ENCODE data around the gene SYNE2.

Gene SYNE2

DNA sequence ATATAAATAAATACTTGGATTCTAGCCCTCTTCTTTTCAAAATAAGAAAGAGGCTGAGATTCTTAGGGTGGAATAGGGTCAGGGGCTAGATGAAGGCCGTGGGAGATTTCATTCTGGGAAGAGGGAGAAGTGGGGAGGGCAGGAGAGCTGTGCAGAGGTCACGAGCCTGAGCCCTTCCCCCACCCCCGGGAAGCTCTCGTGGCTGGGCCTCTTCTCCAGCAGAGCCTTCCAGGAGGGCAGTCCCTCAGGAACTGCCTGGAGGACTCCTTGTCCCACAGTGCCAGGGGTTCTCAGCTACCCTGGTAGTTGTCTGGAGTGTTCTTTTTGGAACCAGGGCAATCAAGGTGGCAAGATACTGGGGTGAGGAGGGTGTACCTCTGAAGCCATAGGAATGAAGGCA, 347.4 kb downstream of the SYNE2 start:
- TF ChIP-seq, protein P1, sequence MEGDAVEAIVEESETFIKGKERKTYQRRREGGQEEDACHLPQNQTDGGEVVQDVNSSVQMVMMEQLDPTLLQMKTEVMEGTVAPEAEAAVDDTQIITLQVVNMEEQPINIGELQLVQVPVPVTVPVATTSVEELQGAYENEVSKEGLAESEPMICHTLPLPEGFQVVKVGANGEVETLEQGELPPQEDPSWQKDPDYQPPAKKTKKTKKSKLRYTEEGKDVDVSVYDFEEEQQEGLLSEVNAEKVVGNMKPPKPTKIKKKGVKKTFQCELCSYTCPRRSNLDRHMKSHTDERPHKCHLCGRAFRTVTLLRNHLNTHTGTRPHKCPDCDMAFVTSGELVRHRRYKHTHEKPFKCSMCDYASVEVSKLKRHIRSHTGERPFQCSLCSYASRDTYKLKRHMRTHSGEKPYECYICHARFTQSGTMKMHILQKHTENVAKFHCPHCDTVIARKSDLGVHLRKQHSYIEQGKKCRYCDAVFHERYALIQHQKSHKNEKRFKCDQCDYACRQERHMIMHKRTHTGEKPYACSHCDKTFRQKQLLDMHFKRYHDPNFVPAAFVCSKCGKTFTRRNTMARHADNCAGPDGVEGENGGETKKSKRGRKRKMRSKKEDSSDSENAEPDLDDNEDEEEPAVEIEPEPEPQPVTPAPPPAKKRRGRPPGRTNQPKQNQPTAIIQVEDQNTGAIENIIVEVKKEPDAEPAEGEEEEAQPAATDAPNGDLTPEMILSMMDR (IDR thresholded peaks at IDR 0.05; ENCODE audit: extremely low read depth, insufficient read depth, missing control alignments) = no peak
- in situ Hi-C loops (cut with MboI; ENCODE audit: low pct_unique_long_range_greater_than_20kb, low sequenced_read_pairs, unreplicated experiment) = no loop called here
- no peak for DNase-seq (ENCODE audit: low spot score)

DNA sequence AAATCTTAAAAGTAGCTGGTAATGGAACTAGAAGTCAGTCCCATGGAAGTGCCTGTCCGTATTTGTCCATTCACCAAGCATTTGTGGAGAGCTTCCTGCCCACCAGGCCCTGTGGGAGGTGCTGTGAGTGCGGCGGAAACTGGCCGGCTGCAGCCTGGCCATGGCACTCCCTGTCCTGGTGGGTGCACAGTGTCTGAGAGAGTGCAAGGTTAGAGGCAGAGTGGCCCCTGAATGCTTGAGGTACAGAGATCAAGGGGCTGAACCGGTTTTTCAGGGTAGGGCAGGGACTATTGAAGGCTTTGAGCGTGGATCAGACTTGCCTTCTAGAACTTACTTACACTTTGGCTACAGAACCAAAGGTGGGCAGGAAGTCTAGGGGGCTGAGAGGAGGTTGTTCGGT, 348.5 kb downstream of the SYNE2 start:
- in situ Hi-C loops (cut with MboI; ENCODE audit: low pct_unique_long_range_greater_than_20kb, low sequenced_read_pairs, unreplicated experiment) = no loop called here

DNA sequence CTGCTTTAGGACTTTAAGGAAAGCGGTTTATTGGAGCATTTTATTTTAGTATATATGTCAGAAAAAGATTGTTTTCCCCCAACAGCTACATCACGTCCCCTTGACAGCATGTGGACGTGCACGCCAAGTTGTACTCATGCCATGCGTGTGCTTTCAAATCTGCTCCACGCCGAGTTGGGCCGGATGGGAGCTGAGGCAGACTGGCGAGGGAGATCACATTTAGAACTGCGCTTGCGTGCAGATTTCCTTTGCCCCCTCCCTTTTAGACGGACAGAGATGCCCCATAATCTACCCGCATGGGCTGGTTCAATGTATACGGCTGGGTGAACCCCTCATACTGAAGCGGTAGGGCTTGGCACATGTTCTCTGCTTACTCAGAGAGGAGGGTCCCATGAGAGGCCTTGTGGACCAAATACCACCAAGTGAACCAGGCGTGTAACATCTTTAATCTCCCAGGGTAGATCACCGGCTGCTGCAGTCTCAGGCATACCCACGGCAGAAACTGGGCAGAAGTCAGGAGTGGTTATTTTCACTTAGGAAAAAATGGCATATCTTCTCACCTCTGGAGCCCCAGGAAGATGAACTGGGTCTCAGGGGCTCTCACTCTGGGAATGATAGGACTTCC, 349.2 kb downstream of the SYNE2 start:
- in situ Hi-C loops (cut with MboI; ENCODE audit: low pct_unique_long_range_greater_than_20kb, low sequenced_read_pairs, unreplicated experiment) = no loop called here
- DNase-seq (ENCODE audit: low spot score) = no peak
- TF ChIP-seq, protein P1 (IDR thresholded peaks at IDR 0.05; ENCODE audit: extremely low read depth, insufficient read depth, missing control alignments) = no peak

More for the DNA sequence above, 348.5 kb downstream of the SYNE2 start:
- TF ChIP-seq, protein P1 (IDR thresholded peaks at IDR 0.05; ENCODE audit: extremely low read depth, insufficient read depth, missing control alignments) = no peak
- no peak for DNase-seq (ENCODE audit: low spot score)

DNA sequence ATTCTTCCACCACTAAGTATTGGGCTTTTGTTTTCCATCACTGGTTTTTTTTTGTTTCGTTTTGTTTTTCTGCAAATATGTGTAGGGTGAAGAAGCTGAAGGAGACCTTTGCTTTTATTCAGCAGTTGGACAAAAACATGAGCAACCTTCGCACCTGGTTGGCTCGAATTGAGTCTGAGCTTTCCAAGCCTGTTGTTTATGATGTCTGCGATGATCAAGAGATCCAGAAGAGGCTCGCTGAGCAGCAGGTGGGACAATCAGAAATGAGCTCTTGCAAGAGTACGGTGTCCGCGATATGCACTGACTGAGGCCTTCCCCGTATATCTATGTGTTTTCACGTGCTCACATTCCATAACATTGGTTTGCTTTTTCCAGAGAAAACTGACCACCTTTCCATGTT, 349.9 kb downstream of the SYNE2 start:
- TF ChIP-seq, protein P1 (IDR thresholded peaks at IDR 0.05; ENCODE audit: extremely low read depth, insufficient read depth, missing control alignments) = no peak
- in situ Hi-C loops (cut with MboI; ENCODE audit: low pct_unique_long_range_greater_than_20kb, low sequenced_read_pairs, unreplicated experiment) = no loop called here
- DNase-seq (ENCODE audit: low spot score) = no peak

DNA sequence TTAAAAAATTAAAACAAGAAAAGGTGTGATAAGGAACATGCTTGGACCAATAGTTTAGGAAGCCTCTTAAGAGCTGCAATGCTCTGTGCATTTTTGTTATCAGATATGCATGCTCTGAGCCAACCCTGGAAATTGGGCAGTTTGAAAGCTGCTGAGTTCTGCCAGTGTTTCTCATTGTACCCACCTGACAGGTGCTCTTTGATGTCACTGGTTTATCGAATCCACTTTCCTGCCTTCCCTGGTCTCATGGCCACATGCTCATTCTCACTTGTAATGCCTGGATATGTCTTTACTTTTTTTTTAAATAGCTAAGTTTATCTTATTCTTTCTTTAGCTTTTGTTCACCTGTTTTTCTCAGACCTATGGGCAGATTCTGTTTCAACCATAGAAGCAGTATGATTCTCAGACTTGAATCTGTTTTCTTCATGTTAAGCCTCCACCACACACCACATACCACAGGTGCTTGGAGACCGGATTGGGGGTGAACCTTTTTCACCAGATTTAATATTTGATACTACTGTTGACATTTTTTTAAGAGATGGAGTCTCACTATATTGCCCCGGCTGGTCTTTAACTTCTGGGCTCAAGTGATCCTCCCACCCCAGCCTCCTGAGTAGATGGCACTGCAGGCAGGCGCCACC, 350.7 kb downstream of the SYNE2 start:
- DNase-seq (ENCODE audit: low spot score) = no peak
- in situ Hi-C loops (cut with MboI; ENCODE audit: low pct_unique_long_range_greater_than_20kb, low sequenced_read_pairs, unreplicated experiment) = no loop called here
- TF ChIP-seq, protein P1 (IDR thresholded peaks at IDR 0.05; ENCODE audit: extremely low read depth, insufficient read depth, missing control alignments) = no peak

DNA sequence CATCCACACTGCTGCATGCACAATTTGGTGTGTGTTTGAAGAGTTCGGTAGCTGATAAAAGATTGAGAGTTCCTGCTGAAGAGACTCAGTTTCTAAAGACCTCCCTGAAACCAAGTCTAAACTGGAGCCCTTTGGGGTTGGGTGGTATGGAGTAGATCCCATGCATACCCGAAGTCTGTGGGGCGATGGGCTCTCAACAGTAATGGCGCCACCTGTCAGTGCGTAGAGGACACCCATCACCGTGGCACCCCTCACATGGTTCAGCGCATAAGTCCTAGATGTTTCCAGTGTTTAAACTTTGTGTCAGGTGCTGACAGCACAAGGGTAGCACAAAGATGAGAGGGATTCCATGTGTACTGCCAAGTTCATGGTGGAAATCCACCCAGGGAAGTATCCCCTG, 355.5 kb downstream of the SYNE2 start:
- TF ChIP-seq, protein P1 (IDR thresholded peaks at IDR 0.05; ENCODE audit: extremely low read depth, insufficient read depth, missing control alignments) = no peak
- DNase-seq (ENCODE audit: low spot score) = no peak
- in situ Hi-C loops (cut with MboI; ENCODE audit: low pct_unique_long_range_greater_than_20kb, low sequenced_read_pairs, unreplicated experiment) = no loop called here

Data from GM13977 (cell line).